Fibroblast of lung (primary cell): ENCODE measurements around the gene AMHR2. TPM values are rescaled to one million over a fixed set of nuclear protein-coding genes. Genes with fewer than 3 reads are reported as not detected.
"Not testable (repeated sequence)": the region's sequence is repeated elsewhere in the genome, so short reads cannot be mapped to it uniquely, and the experiment has no call there.

Source experiments
- DNase-seq, 2 donors: peaks; one replicate each; pipeline versions ENCODE4 v3.0.0 to v3.0.0-alpha.2; 2010; ENCODE audit warnings: low read depth in 2 of 2
- H2AFZ ChIP-seq: 2 replicates; pipeline ENCODE4 v1.5.1; 2012; ENCODE audit warnings: low read length, control low read depth, inconsistent platforms
- H3K27ac ChIP-seq: 2 replicates; pipeline ENCODE4 v1.5.1; 2011; ENCODE audit warnings: low read length, control low read depth; ENCODE audit not compliant: insufficient read depth
- H3K27me3 ChIP-seq: 2 replicates; pipeline ENCODE4 v1.5.1; 2011; ENCODE audit warnings: mild to moderate bottlenecking, low read length; ENCODE audit not compliant: control insufficient read depth, insufficient read depth
- H3K36me3 ChIP-seq: 2 replicates; pipeline ENCODE4 v1.5.1; 2011; ENCODE audit warnings: low read length; ENCODE audit not compliant: control insufficient read depth, insufficient read depth
- H3K4me1 ChIP-seq: 2 replicates; pipeline ENCODE4 v1.5.1; 2011; ENCODE audit warnings: low read length; ENCODE audit not compliant: control insufficient read depth, insufficient read depth; ENCODE audit errors: extremely low read depth
- H3K4me2 ChIP-seq: 2 replicates; pipeline ENCODE4 v1.5.1; 2011; ENCODE audit warnings: low read length, control low read depth; ENCODE audit not compliant: insufficient read depth; ENCODE audit errors: extremely low read depth
- H3K4me3 ChIP-seq, 4 experiments: fragments of 200-600 bp in 1 of 4; sonication (generic) in 1 of 4; replicated peaks in 1 of 4; 2 replicates each; pipeline ENCODE4 v1.5.1; 2011 to 2016; ENCODE audit warnings: low read length in 4 of 4, low read depth in 3 of 4, mild to moderate bottlenecking in 3 of 4, control low read depth in 2 of 4, inconsistent platforms in 1 of 4, mixed read lengths in 1 of 4; ENCODE audit not compliant: insufficient read depth in 1 of 4; ENCODE audit errors: control extremely low read depth in 1 of 4
- H3K79me2 ChIP-seq: 2 replicates; pipeline ENCODE4 v1.5.1; 2012; ENCODE audit warnings: mild to moderate bottlenecking, low read length, inconsistent platforms; ENCODE audit not compliant: control insufficient read depth, insufficient read depth
- H3K9ac ChIP-seq: 2 replicates; pipeline ENCODE4 v1.5.1; 2011; ENCODE audit warnings: mild to moderate bottlenecking, low read length, control low read depth; ENCODE audit not compliant: insufficient read depth
- H3K9me3 ChIP-seq: 2 replicates; pipeline ENCODE4 v1.5.1; 2012; ENCODE audit warnings: low read depth, low read length; ENCODE audit not compliant: control insufficient read depth, insufficient read depth
- H4K20me1 ChIP-seq: 2 replicates; pipeline ENCODE4 v1.5.1; 2011; ENCODE audit warnings: low read length; ENCODE audit not compliant: control insufficient read depth, insufficient read depth; ENCODE audit errors: extremely low read depth
- CTCF ChIP-seq, 2 donors: IDR thresholded peaks in 1 of 2; conservative IDR thresholded peaks in 1 of 2; 1 replicate in 1 of 2; 2 replicates in 1 of 2; pipeline ENCODE4 v1.5.1; 2011 to 2012; ENCODE audit warnings: low read length in 2 of 2, control low read depth in 1 of 2, inconsistent platforms in 1 of 2, low read depth in 1 of 2, mild to moderate bottlenecking in 1 of 2
- EZH2 ChIP-seq: IDR thresholded peaks from 2 replicates; pipeline ENCODE4 v1.5.1; 2012; ENCODE audit warnings: low read length, control low read depth, mild to moderate bottlenecking; ENCODE audit errors: missing control alignments
- polyA plus RNA-seq, 2 donors: library from polyadenylated mRNA; depleted of rRNA in 1 of 2; stranded (reverse) in 1 of 2; unstranded in 1 of 2; fragments of >200 nt; gene quantifications; 2 replicates each; pipeline ENCODE4 v1.2.1, GENCODE V29; 2011 to 2012; ENCODE audit warnings: missing spikeins in 1 of 2
- total RNA-seq: library from RNA; depleted of rRNA; stranded (reverse); fragments of >200 nt; gene quantifications from 2 replicates; pipeline ENCODE4 v1.2.1, GENCODE V29; 2014

AMHR2 gene
- total and polyA plus RNA-seq, 2 donors (not counting 1 experiment from before 2014, with no cell fraction given) = not detected

DNA sequence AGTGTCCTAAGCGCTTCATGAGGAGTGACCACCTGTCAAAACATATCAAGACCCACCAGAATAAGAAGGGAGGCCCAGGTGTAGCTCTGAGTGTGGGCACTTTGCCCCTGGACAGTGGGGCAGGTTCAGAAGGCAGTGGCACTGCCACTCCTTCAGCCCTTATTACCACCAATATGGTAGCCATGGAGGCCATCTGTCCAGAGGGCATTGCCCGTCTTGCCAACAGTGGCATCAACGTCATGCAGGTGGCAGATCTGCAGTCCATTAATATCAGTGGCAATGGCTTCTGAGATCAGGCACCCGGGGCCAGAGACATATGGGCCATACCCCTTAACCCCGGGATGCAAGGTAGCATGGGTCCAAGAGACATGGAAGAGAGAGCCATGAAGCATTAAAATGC, 12.7 kb upstream of the AMHR2 start:
- no peak overlapping the region for H3K27ac ChIP-seq
- H3K36me3 ChIP-seq = peaks cover 9% of the 10 kb centered on the region
- DNase-seq = no peak
- peaks cover 2% of the 10 kb centered on the region for H3K4me1 ChIP-seq
- H3K9me3 ChIP-seq = no peaks in the 10 kb centered on the region
- H4K20me1 ChIP-seq = no peaks in the 10 kb centered on the region
- H3K4me3 ChIP-seq = no peak overlapping the region
- no peak overlapping the region for H3K4me2 ChIP-seq
- H2AFZ ChIP-seq = no peak overlapping the region
- no peak overlapping the region for H3K9ac ChIP-seq
- no peaks in the 10 kb centered on the region for H3K27me3 ChIP-seq
- H3K79me2 ChIP-seq = no peaks in the 10 kb centered on the region
- TF ChIP-seq CTCF (conservative IDR thresholded peaks at IDR 0.05 in 1 of 2, IDR thresholded peaks at IDR 0.05 in 1 of 2; ENCODE audit: low read depth in 1 of 2, low read length in 2 of 2) (no peak), EZH2 (no peak)

GRCh38 chr12:53413485-53414204, 10.0 kb upstream of the AMHR2 start:
- no peaks in the 10 kb centered on the region for H3K27me3 ChIP-seq
- H3K4me1 ChIP-seq = peaks cover 2% of the 10 kb centered on the region
- H3K79me2 ChIP-seq = no peaks in the 10 kb centered on the region
- H2AFZ ChIP-seq = no peak overlapping the region
- TF ChIP-seq CTCF (conservative IDR thresholded peaks at IDR 0.05 in 1 of 2, IDR thresholded peaks at IDR 0.05 in 1 of 2; ENCODE audit: low read depth in 1 of 2, low read length in 2 of 2) (no peak), EZH2 (no peak)
- H3K36me3 ChIP-seq = peaks cover 7% of the 10 kb centered on the region
- no peak overlapping the region for H3K27ac ChIP-seq
- DNase-seq = no peak
- no peak overlapping the region for H3K4me3 ChIP-seq
- H3K9ac ChIP-seq = no peak overlapping the region
- no peaks in the 10 kb centered on the region for H3K9me3 ChIP-seq
- H3K4me2 ChIP-seq = peak overlapping the region; percentile 4
- H4K20me1 ChIP-seq = no peaks in the 10 kb centered on the region

DNA sequence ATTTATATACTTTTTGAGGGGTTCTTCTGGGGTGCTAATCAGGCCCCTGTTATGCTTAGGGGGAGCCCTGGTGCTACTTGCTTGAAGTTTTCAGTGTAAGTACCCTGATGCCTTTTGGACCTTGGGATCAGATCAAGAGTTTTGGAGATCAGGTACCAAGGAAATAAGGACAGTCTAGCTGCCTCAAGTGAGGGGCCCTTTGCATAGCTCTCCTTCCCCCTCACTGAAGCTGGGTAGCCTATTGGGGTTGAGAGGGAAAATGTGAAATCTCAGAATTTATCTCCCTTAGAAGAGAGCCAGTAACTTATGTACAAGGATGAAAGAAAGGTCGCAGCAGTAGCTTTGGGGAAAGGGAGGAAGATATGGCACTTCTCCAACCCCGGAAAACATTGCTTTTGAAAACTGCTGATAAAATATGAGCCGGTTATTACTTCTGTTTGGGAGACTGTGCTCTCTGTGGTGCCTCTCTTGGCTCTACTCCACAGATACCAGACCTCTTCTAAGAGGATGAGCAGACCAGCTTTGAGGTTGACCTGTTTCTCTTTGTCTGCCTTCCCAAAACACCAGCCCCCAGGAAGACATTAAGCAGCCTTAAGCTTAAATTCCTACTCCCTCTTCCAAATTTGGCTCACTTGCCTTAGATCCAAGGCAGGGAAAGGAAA, 8.8 kb upstream of the AMHR2 start:
- no peak overlapping the region for H3K9ac ChIP-seq
- no peaks in the 10 kb centered on the region for H3K79me2 ChIP-seq
- H3K27me3 ChIP-seq = no peaks in the 10 kb centered on the region
- DNase-seq = no peak
- no peaks in the 10 kb centered on the region for H3K9me3 ChIP-seq
- H2AFZ ChIP-seq = no peak overlapping the region
- no peak overlapping the region for H3K27ac ChIP-seq
- TF ChIP-seq CTCF (conservative IDR thresholded peaks at IDR 0.05 in 1 of 2, IDR thresholded peaks at IDR 0.05 in 1 of 2; ENCODE audit: low read depth in 1 of 2, low read length in 2 of 2) (no peak), EZH2 (no peak)
- H3K36me3 ChIP-seq = peaks cover 5% of the 10 kb centered on the region
- no peak overlapping the region for H3K4me2 ChIP-seq
- H3K4me3 ChIP-seq = no peak overlapping the region
- peaks cover 2% of the 10 kb centered on the region for H3K4me1 ChIP-seq
- no peaks in the 10 kb centered on the region for H4K20me1 ChIP-seq

- H4K20me1 ChIP-seq, H3K27me3 ChIP-seq, H3K9me3 ChIP-seq, H3K9ac ChIP-seq, H3K4me2 ChIP-seq, H3K79me2 ChIP-seq, H3K36me3 ChIP-seq, H3K4me3 ChIP-seq, H3K27ac ChIP-seq, H2AFZ ChIP-seq, H3K4me1 ChIP-seq: not testable (repeated sequence)
- DNase-seq = peak in 1 of 2 donors; percentile 55
Measured at GRCh38 chr12:53415752-53416389, 7.8 kb upstream of the AMHR2 start.
